Measurements from ENCODE around the gene KRTAP22-1.

The KRTAP22-1 gene

DNA sequence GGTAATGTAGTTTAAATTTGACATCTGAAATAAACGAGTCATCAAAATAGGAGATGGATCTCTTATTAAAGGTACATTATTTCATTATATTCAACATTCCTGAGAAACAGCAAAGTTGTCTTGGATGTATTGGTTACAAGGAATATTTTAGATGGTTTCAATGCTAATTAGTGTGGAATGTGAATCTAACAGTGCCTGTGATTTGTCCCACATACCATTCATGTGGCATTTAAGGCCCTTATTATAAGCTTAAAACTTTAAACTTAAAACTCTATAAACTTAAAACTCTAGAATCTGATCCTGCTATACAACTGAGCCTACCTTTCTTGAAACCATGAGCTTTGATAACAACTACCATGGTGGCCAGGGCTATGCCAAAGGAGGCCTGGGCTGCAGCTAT is at the start of gene KRTAP22-1:
KRTAP22-1 (plus strand) TSS at position 301 of the 400 bp plus-strand sequence.
- H3K9me3 Mint-ChIP-seq, result peaks cover 4 to 7% of the 10 kb centered on the region in 2 donors
- H3K27me3 Mint-ChIP-seq, result no peaks in the 10 kb centered on the region
- no peak for ATAC-seq (replicated peaks)
- DNase-seq, result no peak
- H3K27ac Mint-ChIP-seq, result no peak within 1 kb of the TSS
- H3K4me3 Mint-ChIP-seq, result no peak within 1 kb of the TSS
- no peaks in the 10 kb centered on the region for H3K36me3 Mint-ChIP-seq
- no peaks in the 10 kb centered on the region for H3K4me1 Mint-ChIP-seq

DNA sequence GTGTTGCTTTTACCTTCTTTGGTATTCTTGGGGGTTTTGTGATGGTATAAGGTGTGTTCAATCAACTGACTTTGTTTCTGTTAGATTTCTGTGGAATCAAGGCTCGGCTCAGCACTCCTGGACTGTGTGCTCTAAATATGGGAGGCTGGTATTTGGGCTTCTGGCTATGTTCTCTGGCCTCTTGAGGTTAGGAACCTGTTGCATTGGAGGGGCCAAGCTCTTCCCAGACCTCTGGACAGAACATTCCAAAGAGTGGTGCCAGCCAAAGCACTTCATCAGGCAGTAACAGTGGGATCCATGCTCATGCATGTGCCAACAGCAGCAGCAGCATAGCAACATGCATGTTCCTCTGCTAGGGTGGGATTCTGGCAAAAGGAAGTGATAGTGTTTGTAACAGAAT is 48.1 kb upstream of the KRTAP22-1 start:
- Mint-ChIP-seq H3K27me3 (no peaks in the 10 kb centered on the region), H3K4me3 (no peak overlapping the region), H3K36me3 (no peaks in the 10 kb centered on the region), H3K4me1 (no peaks in the 10 kb centered on the region), H3K9me3 (peaks cover 10 to 15% of the 10 kb centered on the region in 2 donors), H3K27ac (no peak overlapping the region)
- ATAC-seq (replicated peaks) (no peak), DNase-seq (no peak)

GRCh38 chr21:30555095-30555494 is 45.8 kb upstream of the KRTAP22-1 start:
- H3K27me3 Mint-ChIP-seq, result no peaks in the 10 kb centered on the region
- H3K4me1 Mint-ChIP-seq, result no peaks in the 10 kb centered on the region
- H3K9me3 Mint-ChIP-seq, result peaks cover 5 to 13% of the 10 kb centered on the region in 2 donors
- DNase-seq (no peak), ATAC-seq (replicated peaks) (no peak)
- H3K4me3 Mint-ChIP-seq, result no peak overlapping the region
- H3K27ac Mint-ChIP-seq, result no peak overlapping the region
- no peaks in the 10 kb centered on the region for H3K36me3 Mint-ChIP-seq

DNA sequence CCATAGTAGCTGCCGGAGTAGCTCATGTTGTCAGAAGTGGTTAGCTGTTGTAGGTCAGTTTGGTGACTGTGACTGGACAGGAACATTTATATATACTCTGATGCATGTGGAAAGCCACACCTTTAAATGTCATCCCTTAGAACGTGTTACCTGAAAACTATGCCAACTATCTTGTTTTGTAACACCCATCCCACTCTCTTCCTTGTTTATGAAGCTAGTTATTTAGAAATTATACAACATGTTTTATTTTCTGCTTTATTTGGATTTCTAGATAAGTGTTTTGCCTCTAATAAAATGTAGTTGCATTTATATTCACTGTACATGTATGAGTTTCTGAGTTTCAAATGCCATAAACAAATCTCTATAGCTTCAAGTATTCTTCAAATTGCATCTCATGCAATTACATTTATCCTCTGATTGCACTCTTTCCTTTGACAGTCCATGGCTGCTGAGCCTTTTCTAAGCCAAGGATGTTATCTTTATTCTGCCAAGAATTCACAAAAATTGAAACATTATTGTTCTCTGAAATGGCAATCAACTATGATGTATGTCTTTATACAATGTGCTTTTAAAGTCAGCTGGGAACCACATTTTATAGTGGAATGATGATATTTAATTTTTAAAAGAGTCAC is 39.5 kb upstream of the KRTAP22-1 start, which contains the start of gene KRTAP19-7:
KRTAP19-7 (minus strand) TSS at position 51 of the 632 bp plus-strand sequence; CDS start at position 26, 25 bp downstream.
- H3K9me3 Mint-ChIP-seq, result peaks cover 0 to 2% of the 10 kb centered on the region in 2 donors
- H3K4me3 Mint-ChIP-seq, result no peak within 1 kb of the TSS
- ATAC-seq (replicated peaks) (no peak), DNase-seq (no peak)
- H3K27ac Mint-ChIP-seq, result no peak within 1 kb of the TSS
- no peaks in the 10 kb centered on the region for H3K36me3 Mint-ChIP-seq
- no peaks in the 10 kb centered on the region for H3K27me3 Mint-ChIP-seq
- no peaks in the 10 kb centered on the region for H3K4me1 Mint-ChIP-seq

DNA sequence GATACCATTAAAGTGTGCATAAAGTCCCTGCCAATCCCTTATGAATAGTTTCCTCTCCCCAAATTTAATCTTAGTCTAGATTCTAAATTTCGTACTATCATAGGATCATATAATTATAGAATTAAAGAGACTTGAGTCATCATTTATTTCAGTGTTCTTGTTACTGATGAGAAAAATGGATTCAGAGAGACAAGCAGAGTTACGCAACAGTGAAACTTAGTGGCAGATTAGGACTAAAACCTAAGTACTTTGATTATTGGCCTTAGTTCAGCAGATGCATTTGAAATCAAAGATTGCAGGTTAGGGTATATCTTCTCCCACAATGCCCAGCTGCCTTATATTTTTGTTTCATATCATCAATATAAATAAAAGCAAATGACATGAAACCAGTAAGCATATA is 38.9 kb upstream of the KRTAP22-1 start:
- Mint-ChIP-seq H3K4me3 (no peak overlapping the region), H3K27ac (no peak overlapping the region), H3K9me3 (peaks cover 0 to 2% of the 10 kb centered on the region in 2 donors), H3K27me3 (no peaks in the 10 kb centered on the region), H3K36me3 (no peaks in the 10 kb centered on the region), H3K4me1 (no peaks in the 10 kb centered on the region)
- no peak for DNase-seq
- ATAC-seq (replicated peaks), result no peak

- ATAC-seq (replicated peaks) (no peak), DNase-seq (no peak)
- no peaks in the 10 kb centered on the region for H3K27me3 Mint-ChIP-seq
- H3K36me3 Mint-ChIP-seq, result no peaks in the 10 kb centered on the region
- no peaks in the 10 kb centered on the region for H3K4me1 Mint-ChIP-seq
- H3K4me3 Mint-ChIP-seq, result no peak overlapping the region
- no peak overlapping the region for H3K27ac Mint-ChIP-seq
- H3K9me3 Mint-ChIP-seq, result no peaks in the 10 kb centered on the region
Measured at GRCh38 chr21:30563072-30563471, 37.8 kb upstream of the KRTAP22-1 start.

DNA sequence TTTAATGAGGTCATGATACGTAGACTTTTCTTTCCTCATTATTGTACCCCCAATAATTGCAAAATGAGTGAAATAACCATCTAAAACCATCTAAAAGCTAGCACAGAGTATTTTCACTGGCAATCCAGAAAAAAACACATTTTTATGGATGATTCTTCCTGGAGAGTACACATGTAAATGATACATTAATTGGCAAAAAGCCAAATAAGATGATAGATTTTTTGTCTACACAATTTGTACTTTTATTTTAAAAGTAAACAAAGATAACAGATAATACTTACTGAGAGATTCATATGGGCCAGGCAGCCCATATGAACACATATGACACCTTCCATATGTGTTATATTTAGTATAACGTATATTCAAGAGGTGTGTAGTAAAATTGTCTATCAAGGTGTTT is 37.3 kb upstream of the KRTAP22-1 start:
- no peak overlapping the region for H3K4me3 Mint-ChIP-seq
- H3K9me3 Mint-ChIP-seq, result no peaks in the 10 kb centered on the region
- no peaks in the 10 kb centered on the region for H3K36me3 Mint-ChIP-seq
- H3K27ac Mint-ChIP-seq, result no peak overlapping the region
- H3K27me3 Mint-ChIP-seq, result no peaks in the 10 kb centered on the region
- no peak for DNase-seq
- H3K4me1 Mint-ChIP-seq, result no peaks in the 10 kb centered on the region
- ATAC-seq (replicated peaks), result no peak

- DNase-seq (no peak), ATAC-seq (replicated peaks) (no peak)
- Mint-ChIP-seq H3K9me3 (peaks cover 3 to 11% of the 10 kb centered on the region in 2 donors), H3K27ac (no peak overlapping the region), H3K4me1 (no peaks in the 10 kb centered on the region), H3K36me3 (no peaks in the 10 kb centered on the region), H3K27me3 (no peaks in the 10 kb centered on the region), H3K4me3 (no peak overlapping the region)
Measured at GRCh38 chr21:30567617-30568016, 33.3 kb upstream of the KRTAP22-1 start.

- no peaks in the 10 kb centered on the region for H3K27me3 Mint-ChIP-seq
- H3K36me3 Mint-ChIP-seq, result no peaks in the 10 kb centered on the region
- DNase-seq (no peak), ATAC-seq (replicated peaks) (no peak)
- H3K4me1 Mint-ChIP-seq, result no peaks in the 10 kb centered on the region
- no peak overlapping the region for H3K27ac Mint-ChIP-seq
- H3K9me3 Mint-ChIP-seq, result no peaks in the 10 kb centered on the region
- no peak overlapping the region for H3K4me3 Mint-ChIP-seq
Measured at GRCh38 chr21:30577766-30578165, 23.1 kb upstream of the KRTAP22-1 start.

- Mint-ChIP-seq H3K4me3 (no peak overlapping the region), H3K27me3 (no peaks in the 10 kb centered on the region), H3K36me3 (no peaks in the 10 kb centered on the region), H3K9me3 (no peaks in the 10 kb centered on the region), H3K4me1 (no peaks in the 10 kb centered on the region), H3K27ac (no peak overlapping the region)
- DNase-seq, result no peak
- no peak for ATAC-seq (replicated peaks)
Measured at GRCh38 chr21:30579346-30579745, 21.5 kb upstream of the KRTAP22-1 start.

DNA sequence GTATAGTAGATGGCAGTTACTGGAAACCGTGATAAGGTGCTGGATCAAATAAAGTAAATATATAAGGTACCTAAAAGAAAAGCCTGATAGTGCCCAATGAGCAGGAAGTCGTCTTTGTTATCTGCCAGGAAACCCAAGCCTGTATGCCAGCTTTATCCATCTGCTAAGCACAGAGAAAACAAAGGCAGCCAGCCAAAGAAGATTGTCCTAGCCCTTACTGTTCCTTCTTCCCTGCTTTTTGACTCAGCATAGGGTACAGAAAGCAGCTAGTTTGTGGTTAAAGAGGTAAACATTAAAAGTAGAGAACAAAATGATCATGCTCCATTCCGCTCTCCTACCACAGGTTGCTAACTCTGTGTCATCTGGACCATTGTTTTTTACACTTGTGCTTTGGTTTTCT is 20.8 kb upstream of the KRTAP22-1 start:
- Mint-ChIP-seq H3K4me1 (no peaks in the 10 kb centered on the region), H3K27ac (no peak overlapping the region), H3K36me3 (no peaks in the 10 kb centered on the region), H3K27me3 (no peaks in the 10 kb centered on the region), H3K4me3 (no peak overlapping the region), H3K9me3 (no peaks in the 10 kb centered on the region)
- no peak for DNase-seq
- no peak for ATAC-seq (replicated peaks)

DNA sequence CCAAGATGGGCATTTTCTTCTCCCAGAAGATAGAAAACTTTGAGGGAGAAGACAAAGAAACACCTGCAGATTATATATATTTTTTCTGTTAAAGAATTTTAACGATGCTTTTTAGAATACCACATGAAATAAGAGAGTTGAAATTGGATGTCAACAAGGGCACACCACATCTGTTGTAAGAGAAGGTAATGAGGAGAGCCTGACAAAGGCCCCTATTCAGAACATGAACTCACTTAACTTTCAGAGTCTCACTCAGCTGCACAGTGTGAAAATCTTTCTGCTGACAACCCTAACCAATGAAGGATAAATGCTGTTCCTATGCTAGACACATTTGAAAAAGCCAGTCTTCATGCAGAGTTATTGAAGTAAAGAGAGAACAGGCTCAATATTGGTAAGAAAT is 18.0 kb upstream of the KRTAP22-1 start:
- no peaks in the 10 kb centered on the region for H3K27me3 Mint-ChIP-seq
- H3K4me3 Mint-ChIP-seq, result no peak overlapping the region
- H3K27ac Mint-ChIP-seq, result no peak overlapping the region
- H3K36me3 Mint-ChIP-seq, result no peaks in the 10 kb centered on the region
- no peaks in the 10 kb centered on the region for H3K4me1 Mint-ChIP-seq
- H3K9me3 Mint-ChIP-seq, result no peaks in the 10 kb centered on the region
- ATAC-seq (replicated peaks) (no peak), DNase-seq (no peak)

DNA sequence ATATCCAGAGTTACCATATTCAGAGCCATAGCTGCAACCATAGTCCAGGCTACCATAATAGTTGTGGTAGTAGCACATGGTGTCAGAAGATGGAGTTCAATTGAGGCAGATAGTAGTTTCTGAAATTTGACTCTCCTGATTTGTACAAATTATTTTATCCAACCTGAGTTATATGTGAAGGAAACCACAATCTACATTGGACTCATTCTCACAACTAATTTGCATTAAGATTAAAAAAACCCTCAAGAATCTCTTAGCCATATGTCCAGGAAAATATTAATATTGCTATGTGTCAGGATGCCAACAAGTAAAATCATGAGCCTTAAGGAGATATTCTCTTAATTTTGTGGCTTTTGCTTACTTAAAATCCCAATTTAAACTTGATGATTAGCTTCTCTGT is 10.6 kb upstream of the KRTAP22-1 start, which contains the start of gene KRTAP22-2:
KRTAP22-2 (minus strand) TSS at position 101 of the 400 bp plus-strand sequence.
- Mint-ChIP-seq H3K27ac (no peak within 1 kb of the TSS), H3K27me3 (no peaks in the 10 kb centered on the region), H3K4me1 (no peaks in the 10 kb centered on the region), H3K36me3 (no peaks in the 10 kb centered on the region), H3K9me3 (no peaks in the 10 kb centered on the region), H3K4me3 (no peak within 1 kb of the TSS)
- no peak for ATAC-seq (replicated peaks)
- no peak for DNase-seq

DNA sequence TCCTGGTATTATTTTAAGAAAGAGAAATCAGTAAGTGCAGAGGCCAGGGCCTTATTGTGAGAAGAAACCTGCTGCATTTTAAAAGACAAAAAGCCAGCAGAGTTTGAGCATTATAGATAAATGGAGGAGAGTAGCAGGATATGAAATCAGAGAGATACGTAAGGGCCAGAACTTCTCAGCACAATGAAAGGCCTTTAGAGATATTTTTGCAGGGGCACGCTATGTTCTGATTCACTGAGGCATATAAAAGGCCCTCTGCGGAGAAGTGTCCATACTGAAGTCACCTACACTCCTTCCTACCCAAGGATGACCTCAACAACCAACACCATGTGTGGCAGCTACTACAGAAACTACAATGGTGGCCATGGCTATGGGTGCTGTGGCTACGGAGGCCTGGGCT is 8.7 kb upstream of the KRTAP22-1 start, which contains the start of gene KRTAP6-3:
KRTAP6-3 (plus strand) TSS at position 301 of the 400 bp plus-strand sequence; CDS start at position 307, 6 bp downstream.
- Mint-ChIP-seq H3K9me3 (no peaks in the 10 kb centered on the region), H3K27me3 (no peaks in the 10 kb centered on the region), H3K4me1 (no peaks in the 10 kb centered on the region), H3K27ac (no peak within 1 kb of the TSS), H3K4me3 (no peak within 1 kb of the TSS), H3K36me3 (no peaks in the 10 kb centered on the region)
- ATAC-seq (replicated peaks), result no peak
- no peak for DNase-seq

- Mint-ChIP-seq H3K4me3 (no peak within 1 kb of the TSS), H3K9me3 (peaks cover 4 to 7% of the 10 kb centered on the region in 2 donors), H3K4me1 (no peaks in the 10 kb centered on the region), H3K27ac (no peak within 1 kb of the TSS), H3K27me3 (no peaks in the 10 kb centered on the region), H3K36me3 (no peaks in the 10 kb centered on the region)
- no peak for DNase-seq
- no peak for ATAC-seq (replicated peaks)
Measured at GRCh38 chr21:30598802-30599201, 2.1 kb upstream of the KRTAP22-1 start, which contains the start of gene KRTAP6-2. TSS of gene KRTAP6-2 (minus strand) at chr21:30598902. CDS start at chr21:30598874, 28 bp downstream.
